ENCODE results near the gene SLC6A20. TPM values are rescaled to one million over a fixed set of nuclear protein-coding genes. Genes with fewer than 3 reads are reported as not detected.

SLC6A20 gene
- total RNA-seq, 1 donor from 2014 or later: not detected

DNA sequence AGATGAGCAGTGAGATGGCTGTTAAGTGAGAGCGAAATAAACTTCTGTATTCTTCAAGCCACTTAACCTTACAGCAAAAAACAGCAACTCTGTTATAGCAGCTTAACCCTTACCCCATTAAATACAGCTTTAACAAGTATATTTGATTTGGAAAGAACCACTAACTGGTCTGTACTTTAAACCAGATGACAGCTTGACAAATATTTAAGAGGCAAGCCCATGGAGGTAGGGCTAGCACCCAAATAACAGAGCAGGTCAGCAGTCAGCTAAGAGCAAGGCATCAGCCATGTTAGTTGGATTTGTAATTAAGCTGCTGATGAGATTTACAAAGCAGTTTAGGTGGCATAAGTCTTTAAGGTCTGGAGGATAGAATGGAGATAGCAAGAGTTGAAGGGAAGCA lies 42.1 kb upstream of the SLC6A20 start:
- TF ChIP-seq, protein P1, sequence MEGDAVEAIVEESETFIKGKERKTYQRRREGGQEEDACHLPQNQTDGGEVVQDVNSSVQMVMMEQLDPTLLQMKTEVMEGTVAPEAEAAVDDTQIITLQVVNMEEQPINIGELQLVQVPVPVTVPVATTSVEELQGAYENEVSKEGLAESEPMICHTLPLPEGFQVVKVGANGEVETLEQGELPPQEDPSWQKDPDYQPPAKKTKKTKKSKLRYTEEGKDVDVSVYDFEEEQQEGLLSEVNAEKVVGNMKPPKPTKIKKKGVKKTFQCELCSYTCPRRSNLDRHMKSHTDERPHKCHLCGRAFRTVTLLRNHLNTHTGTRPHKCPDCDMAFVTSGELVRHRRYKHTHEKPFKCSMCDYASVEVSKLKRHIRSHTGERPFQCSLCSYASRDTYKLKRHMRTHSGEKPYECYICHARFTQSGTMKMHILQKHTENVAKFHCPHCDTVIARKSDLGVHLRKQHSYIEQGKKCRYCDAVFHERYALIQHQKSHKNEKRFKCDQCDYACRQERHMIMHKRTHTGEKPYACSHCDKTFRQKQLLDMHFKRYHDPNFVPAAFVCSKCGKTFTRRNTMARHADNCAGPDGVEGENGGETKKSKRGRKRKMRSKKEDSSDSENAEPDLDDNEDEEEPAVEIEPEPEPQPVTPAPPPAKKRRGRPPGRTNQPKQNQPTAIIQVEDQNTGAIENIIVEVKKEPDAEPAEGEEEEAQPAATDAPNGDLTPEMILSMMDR (IDR thresholded peaks at IDR 0.05; ENCODE audit: insufficient read depth, low read length, severe bottlenecking): no peak
- Histone ChIP-seq H3K27me3 (ENCODE audit: control insufficient read depth, insufficient read depth, low read length) (no peaks in the 10 kb centered on the region), H3K36me3 (ENCODE audit: control insufficient read depth, insufficient read depth, low read length) (peaks cover 2% of the 10 kb centered on the region), H3K4me3 (ENCODE audit: low read depth, low read length) (no peak overlapping the region)
- DNase-seq (ENCODE audit: low read depth) (no peak), FAIRE-seq (no peak)

- peaks cover 4% of the 10 kb centered on the region for H3K36me3 ChIP-seq (ENCODE audit: control insufficient read depth, insufficient read depth, low read length)
- FAIRE-seq (no peak), DNase-seq (ENCODE audit: low read depth) (peak; percentile 63)
- H3K4me3 ChIP-seq (ENCODE audit: low read depth, low read length): no peak overlapping the region
- TF ChIP-seq, protein P1 (IDR thresholded peaks at IDR 0.05; ENCODE audit: insufficient read depth, low read length, severe bottlenecking): peak; percentile 62
- H3K27me3 ChIP-seq (ENCODE audit: control insufficient read depth, insufficient read depth, low read length): no peaks in the 10 kb centered on the region
These were observed 36.4 kb upstream of the SLC6A20 start for GRCh38 chr3:45832699-45833098.

DNA sequence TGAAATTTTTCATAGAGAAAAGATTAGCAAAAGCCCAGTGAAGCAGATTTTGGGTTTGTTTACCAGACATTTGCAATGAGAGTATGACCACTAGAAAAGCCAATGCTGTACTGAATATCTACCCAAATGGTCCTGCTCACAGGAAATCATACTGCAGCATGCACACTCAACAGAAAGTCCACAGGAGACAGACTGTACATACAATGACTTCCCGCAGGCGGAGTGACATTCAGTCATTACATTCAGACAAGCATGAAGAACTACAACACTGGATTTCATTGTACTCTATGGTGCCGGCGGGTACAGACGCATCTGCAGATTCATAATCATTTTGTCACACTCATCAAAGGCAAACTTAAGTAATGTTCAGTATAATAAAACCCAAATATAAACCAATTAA lies 33.8 kb upstream of the SLC6A20 start:
- FAIRE-seq (no peak), DNase-seq (ENCODE audit: low read depth) (no peak)
- Histone ChIP-seq H3K36me3 (ENCODE audit: control insufficient read depth, insufficient read depth, low read length) (peaks cover 5% of the 10 kb centered on the region), H3K27me3 (ENCODE audit: control insufficient read depth, insufficient read depth, low read length) (no peaks in the 10 kb centered on the region), H3K4me3 (ENCODE audit: low read depth, low read length) (no peak overlapping the region)
- TF ChIP-seq, protein P1 (IDR thresholded peaks at IDR 0.05; ENCODE audit: insufficient read depth, low read length, severe bottlenecking): no peak

- no peak for DNase-seq (ENCODE audit: low read depth)
- FAIRE-seq: no peak
- Histone ChIP-seq H3K27me3 (ENCODE audit: control insufficient read depth, insufficient read depth, low read length) (no peaks in the 10 kb centered on the region), H3K36me3 (ENCODE audit: control insufficient read depth, insufficient read depth, low read length) (peaks cover 5% of the 10 kb centered on the region), H3K4me3 (ENCODE audit: low read depth, low read length) (no peak overlapping the region)
- TF ChIP-seq, protein P1 (IDR thresholded peaks at IDR 0.05; ENCODE audit: insufficient read depth, low read length, severe bottlenecking): no peak
These were observed 30.6 kb upstream of the SLC6A20 start for GRCh38 chr3:45826908-45827307.

DNA sequence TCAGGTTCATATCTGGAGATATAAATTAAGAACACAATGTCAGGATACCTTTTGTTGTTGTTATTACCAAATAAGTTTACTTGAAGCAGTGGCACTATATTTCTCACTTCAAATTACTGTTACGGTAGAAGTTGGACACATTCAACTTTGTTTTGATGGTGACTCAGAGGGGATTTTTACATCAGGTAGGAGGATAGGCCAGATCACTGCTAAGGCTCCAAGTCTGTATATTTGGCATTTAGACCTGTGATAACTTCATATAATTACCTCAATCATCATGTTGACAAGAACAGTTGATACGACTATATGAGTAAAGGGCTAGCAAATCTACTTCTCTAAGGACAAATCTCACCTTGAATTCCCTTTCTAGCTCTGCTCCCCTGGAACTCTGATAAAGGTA lies 30.0 kb upstream of the SLC6A20 start:
- TF ChIP-seq, protein P1 (IDR thresholded peaks at IDR 0.05; ENCODE audit: insufficient read depth, low read length, severe bottlenecking): no peak
- Histone ChIP-seq H3K27me3 (ENCODE audit: control insufficient read depth, insufficient read depth, low read length) (no peaks in the 10 kb centered on the region), H3K4me3 (ENCODE audit: low read depth, low read length) (no peak overlapping the region), H3K36me3 (ENCODE audit: control insufficient read depth, insufficient read depth, low read length) (peaks cover 3% of the 10 kb centered on the region)
- peak; percentile 40 for DNase-seq (ENCODE audit: low read depth)
- FAIRE-seq: no peak

DNA sequence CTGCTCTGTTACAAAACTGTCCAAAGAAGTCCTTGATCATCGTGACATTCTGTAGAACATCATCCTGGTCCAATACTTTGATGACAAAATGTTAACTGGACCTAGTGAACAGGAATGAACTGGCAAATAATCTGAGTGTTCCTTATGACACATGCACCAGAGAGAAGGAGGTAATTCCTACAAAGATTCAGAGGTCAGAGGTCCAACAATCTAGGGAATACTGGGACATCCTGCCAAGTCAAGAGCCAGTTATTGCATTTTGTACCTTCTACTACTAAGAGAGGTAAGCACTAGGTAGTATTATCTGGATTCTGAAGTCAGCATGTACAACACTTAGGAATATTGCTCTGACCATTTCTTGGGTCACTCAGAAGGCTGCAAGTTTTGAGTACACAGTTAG lies 24.8 kb upstream of the SLC6A20 start:
- Histone ChIP-seq H3K4me3 (ENCODE audit: low read depth, low read length) (no peak overlapping the region), H3K27me3 (ENCODE audit: control insufficient read depth, insufficient read depth, low read length) (no peaks in the 10 kb centered on the region), H3K36me3 (ENCODE audit: control insufficient read depth, insufficient read depth, low read length) (no peaks in the 10 kb centered on the region)
- TF ChIP-seq, protein P1 (IDR thresholded peaks at IDR 0.05; ENCODE audit: insufficient read depth, low read length, severe bottlenecking): no peak
- no peak for FAIRE-seq
- DNase-seq (ENCODE audit: low read depth): no peak

All from bronchial epithelial cell (primary cell).